Glutamatergic neuron (in vitro differentiated cells): ENCODE data around the gene TACC3. TPM values are rescaled to one million over a fixed set of nuclear protein-coding genes. Genes with fewer than 3 reads are reported as not detected.

Experiments
- DNase-seq: peaks from one replicate; pipeline ENCODE4 v3.0.0; 2022
- H3K27ac Mint-ChIP-seq: one replicate; pipeline ENCODE4 v1.8.0; 2020; ENCODE audit warnings: mild to moderate bottlenecking, mixed read lengths, inconsistent platforms; ENCODE audit not compliant: unreplicated experiment
- H3K27me3 Mint-ChIP-seq: one replicate; pipeline ENCODE4 v1.8.0; 2020; ENCODE audit warnings: mild to moderate bottlenecking, moderate library complexity, mixed read lengths, inconsistent platforms; ENCODE audit not compliant: unreplicated experiment
- H3K36me3 Mint-ChIP-seq: one replicate; pipeline ENCODE4 v1.8.0; 2020; ENCODE audit warnings: mild to moderate bottlenecking, mixed read lengths, inconsistent platforms; ENCODE audit not compliant: unreplicated experiment
- H3K4me1 Mint-ChIP-seq: one replicate; pipeline ENCODE4 v1.8.0; 2020; ENCODE audit warnings: mild to moderate bottlenecking, low read depth, mixed read lengths, inconsistent platforms; ENCODE audit not compliant: unreplicated experiment
- H3K4me3 Mint-ChIP-seq: one replicate; pipeline ENCODE4 v1.8.0; 2020; ENCODE audit warnings: mild to moderate bottlenecking, mixed read lengths, inconsistent platforms; ENCODE audit not compliant: unreplicated experiment
- H3K9me3 Mint-ChIP-seq: one replicate; pipeline ENCODE4 v1.8.0; 2020; ENCODE audit warnings: mild to moderate bottlenecking, moderate library complexity, mixed read lengths, inconsistent platforms; ENCODE audit not compliant: unreplicated experiment
- CTCF ChIP-seq: fragments of 200-600 bp; sonication (generic); IDR thresholded peaks from one replicate; pipeline ENCODE4 v1.5.0; 2021; ENCODE audit not compliant: partially characterized antibody, unreplicated experiment
- total RNA-seq: library from RNA; stranded (reverse); fragmentation: NEBNext Ultra II Directional; extraction: Animal tissue kit (Norgen Biotek cat#: 25700); gene quantifications from one replicate; pipeline ENCODE4 v1.2.1, GENCODE V29; 2021; ENCODE audit not compliant: unreplicated experiment

TACC3 gene
- total RNA-seq, 1 donor from 2014 or later = 23.0 TPM

- no peak for DNase-seq
- Mint-ChIP-seq H3K36me3 (no peaks in the 10 kb centered on the region), H3K27me3 (peaks cover 2% of the 10 kb centered on the region), H3K27ac (no peak overlapping the region), H3K4me3 (no peak overlapping the region), H3K9me3 (peaks cover 2% of the 10 kb centered on the region), H3K4me1 (peaks cover 3% of the 10 kb centered on the region)
- TF ChIP-seq CTCF = no peak
These were observed 17.5 kb upstream of the TACC3 start for GRCh38 chr4:1703867-1704266.

GRCh38 chr4:1705732-1706131 is 15.6 kb upstream of the TACC3 start:
- Mint-ChIP-seq H3K4me1 (peaks cover 7% of the 10 kb centered on the region), H3K27me3 (peaks cover 2% of the 10 kb centered on the region), H3K27ac (no peak overlapping the region), H3K9me3 (peaks cover 2% of the 10 kb centered on the region), H3K36me3 (no peaks in the 10 kb centered on the region), H3K4me3 (no peak overlapping the region)
- DNase-seq = no peak
- no peak for TF ChIP-seq CTCF

GRCh38 chr4:1706358-1706757 is 15.0 kb upstream of the TACC3 start:
- Mint-ChIP-seq H3K4me3 (no peak overlapping the region), H3K9me3 (peaks cover 6% of the 10 kb centered on the region), H3K4me1 (peaks cover 12% of the 10 kb centered on the region), H3K27ac (no peak overlapping the region), H3K27me3 (peaks cover 5% of the 10 kb centered on the region), H3K36me3 (no peaks in the 10 kb centered on the region)
- DNase-seq = no peak
- TF ChIP-seq CTCF = no peak

GRCh38 chr4:1708581-1708980 is 12.7 kb upstream of the TACC3 start:
- Mint-ChIP-seq H3K4me1 (peaks cover 13% of the 10 kb centered on the region), H3K4me3 (peak overlapping the region; percentile 20), H3K27ac (no peak overlapping the region), H3K9me3 (peaks cover 7% of the 10 kb centered on the region), H3K36me3 (no peaks in the 10 kb centered on the region), H3K27me3 (peaks cover 12% of the 10 kb centered on the region)
- DNase-seq = no peak
- no peak for TF ChIP-seq CTCF

- Mint-ChIP-seq H3K4me1 (peaks cover 13% of the 10 kb centered on the region), H3K36me3 (no peaks in the 10 kb centered on the region), H3K4me3 (peak overlapping the region; percentile 99), H3K27ac (peak overlapping the region; percentile 87), H3K27me3 (peaks cover 12% of the 10 kb centered on the region), H3K9me3 (peaks cover 7% of the 10 kb centered on the region)
- TF ChIP-seq CTCF = no peak
- no peak for DNase-seq
These were observed 10.2 kb upstream of the TACC3 start for GRCh38 chr4:1711055-1711570.
